UCSD-AML1 (cell line): ENCODE measurements around the gene TPPP3.

Experiments used
- DNase-seq: peaks from one replicate; lab custom pipeline; 2025; ENCODE audit not compliant: unreplicated experiment; lab: John Stamatoyannopoulos, UW

TPPP3 gene

DNA sequence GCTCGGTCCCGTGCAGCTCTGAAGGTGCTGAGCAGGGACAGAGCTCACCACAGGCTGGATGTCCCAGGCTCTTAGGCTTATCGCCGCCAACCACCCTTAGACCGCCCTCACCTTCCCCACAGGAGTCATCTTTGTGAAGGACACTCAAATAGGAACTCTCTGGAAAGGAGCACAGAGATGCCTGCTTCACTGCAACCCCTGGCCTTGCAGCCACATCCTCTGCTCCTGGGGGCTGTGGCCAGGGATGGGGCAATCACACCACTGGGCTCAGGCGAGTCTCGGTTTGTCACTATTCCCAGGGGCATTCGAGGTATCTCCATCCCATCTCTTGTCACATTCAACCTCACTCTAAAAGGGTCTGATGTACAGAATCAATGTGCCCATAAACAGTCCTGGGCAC, 12.0 kb upstream of the TPPP3 start:
- DNase-seq = no peak

DNA sequence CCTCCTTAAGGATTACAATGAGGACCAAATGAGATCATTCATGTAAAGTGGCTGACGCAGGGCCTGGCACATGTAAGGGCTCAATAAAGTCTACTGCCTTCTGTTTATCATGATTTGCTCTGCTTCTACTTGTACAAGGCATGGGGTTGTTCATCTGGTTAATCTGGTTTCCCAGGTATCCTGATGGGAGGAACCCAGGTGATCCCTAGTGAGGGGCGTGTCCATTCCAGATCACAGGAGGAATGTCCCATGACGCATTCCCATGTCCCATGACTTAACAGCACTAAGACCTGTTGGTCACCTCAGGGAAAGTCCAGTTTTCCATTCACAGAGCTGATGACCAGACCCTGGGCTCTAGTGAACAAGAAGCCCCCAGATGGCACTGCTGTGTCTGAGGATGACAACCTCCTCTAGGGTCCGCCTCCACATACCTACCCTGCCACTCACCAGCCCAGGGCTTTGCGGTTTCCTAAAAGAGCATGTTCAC, 11.5 kb upstream of the TPPP3 start:
- DNase-seq = no peak

DNA sequence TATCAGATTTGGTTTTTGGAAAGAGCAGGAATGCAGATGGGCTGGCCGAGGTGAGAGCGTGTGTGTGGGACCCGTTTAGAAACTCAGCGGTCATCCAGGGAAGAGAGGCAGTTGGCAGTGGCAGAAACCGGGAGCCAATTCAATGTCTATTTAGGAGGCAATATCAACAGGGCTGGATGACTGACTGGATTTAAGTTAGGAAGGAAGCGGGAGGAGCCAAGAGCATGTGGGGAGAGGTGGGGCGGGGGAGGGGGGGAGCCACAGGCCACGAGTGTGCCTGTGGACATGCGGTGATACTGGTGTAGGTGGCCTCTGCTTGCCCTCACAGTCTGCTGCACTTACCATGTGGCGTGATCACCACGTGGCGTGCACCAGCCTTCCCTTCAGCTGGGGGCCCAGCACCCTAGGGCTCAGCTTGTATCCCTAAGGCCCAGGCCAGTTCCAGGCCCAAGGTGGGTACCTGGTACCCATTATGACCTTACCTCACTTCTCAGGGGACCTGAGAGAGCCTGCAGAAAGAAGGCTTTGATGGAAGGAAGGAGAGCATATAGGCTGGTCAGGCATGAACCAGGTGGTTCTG, 10.8 kb upstream of the TPPP3 start:
- peak; percentile 28 for DNase-seq

DNA sequence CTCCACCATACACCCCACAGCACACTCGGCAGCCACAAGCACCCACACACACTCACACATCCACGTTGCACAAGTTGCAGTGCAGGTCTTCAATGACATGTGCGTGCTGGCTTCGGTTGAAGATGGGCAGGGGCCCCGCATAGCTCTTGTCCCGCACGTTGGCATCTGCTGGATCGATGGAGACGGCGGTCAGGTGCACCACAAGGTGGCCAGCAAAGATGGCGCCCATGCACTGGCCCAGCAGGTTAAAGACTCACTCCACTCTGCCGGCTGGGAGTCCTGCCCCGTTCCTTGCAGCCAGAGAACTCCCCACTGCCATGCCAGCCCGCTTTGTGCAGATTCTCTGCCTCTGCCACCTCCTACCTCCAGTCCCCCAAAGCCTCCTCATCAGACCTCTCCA, 7.6 kb upstream of the TPPP3 start:
- no peak for DNase-seq

DNA sequence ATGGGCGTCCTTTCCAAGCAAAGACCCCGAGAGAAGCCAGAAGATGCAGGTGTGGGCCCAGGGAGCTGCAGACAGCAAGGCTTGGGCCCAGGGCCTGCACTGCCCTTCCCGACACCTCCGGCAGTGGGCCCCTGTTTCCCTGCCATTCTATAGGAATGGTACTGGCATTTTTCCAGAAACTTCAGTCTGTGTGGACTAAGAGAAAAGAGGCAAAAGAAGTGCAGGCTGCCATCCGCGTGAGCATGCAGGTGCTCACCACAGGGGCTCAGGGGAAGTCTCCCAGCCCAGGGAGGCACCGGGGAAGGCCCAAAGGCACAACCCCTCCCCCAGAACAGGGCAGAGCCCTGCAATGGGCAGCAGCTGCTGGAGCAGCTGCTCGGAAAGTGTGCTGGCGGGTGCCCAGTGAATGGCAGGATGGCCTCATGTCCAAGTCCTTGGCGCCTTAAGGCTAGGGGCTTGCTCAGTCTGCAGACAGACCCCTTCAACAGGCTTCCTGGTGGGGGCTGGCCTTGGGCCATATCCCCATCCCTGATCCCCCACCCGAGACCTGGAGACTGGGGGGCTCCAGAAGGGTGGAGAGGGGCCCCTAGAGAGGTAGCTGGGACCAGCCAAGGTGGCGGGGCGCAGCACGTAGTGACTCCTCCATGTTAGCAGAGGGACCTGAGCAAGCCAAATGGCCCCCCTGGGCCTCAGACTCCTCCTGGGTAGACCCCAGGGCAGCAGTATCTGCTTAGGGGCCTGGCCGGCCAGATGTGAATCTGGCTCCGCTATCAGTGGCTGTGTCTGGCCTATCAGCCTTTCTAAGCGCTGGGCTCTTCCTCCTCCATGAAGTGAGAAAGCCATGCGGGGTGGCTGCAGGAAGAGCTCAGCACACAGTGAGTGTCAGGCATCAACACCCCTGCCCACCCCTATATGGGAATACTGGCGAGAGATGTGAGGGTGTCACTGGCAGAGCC, 6.7 kb upstream of the TPPP3 start:
- no peak for DNase-seq

DNA sequence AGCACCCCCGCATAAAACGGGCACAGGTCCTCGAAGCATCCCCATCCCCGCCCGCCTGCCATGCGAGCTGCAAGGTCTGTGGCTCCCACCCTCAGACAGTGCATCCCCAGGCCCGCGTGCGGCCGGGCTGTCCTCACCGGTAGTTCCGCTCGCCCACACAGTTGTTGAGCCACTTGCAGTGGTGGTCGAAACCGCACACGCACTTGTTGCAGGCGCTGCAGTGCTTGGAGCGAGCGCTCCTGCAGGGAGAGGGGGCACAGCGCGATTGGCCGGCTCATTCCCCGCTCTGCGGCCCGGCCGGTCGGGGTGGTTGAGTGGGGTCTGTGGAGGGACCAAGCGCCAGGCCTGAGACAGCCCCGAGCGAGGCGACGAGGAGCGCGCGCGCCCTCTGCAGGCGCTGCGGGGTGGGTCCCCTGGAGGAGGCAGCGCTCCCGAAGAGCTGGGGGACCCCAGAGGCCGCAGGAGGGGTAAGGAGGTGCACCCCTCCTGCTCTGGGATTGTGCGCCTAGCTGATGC, 6.0 kb upstream of the TPPP3 start:
- DNase-seq = peak; percentile 44

DNA sequence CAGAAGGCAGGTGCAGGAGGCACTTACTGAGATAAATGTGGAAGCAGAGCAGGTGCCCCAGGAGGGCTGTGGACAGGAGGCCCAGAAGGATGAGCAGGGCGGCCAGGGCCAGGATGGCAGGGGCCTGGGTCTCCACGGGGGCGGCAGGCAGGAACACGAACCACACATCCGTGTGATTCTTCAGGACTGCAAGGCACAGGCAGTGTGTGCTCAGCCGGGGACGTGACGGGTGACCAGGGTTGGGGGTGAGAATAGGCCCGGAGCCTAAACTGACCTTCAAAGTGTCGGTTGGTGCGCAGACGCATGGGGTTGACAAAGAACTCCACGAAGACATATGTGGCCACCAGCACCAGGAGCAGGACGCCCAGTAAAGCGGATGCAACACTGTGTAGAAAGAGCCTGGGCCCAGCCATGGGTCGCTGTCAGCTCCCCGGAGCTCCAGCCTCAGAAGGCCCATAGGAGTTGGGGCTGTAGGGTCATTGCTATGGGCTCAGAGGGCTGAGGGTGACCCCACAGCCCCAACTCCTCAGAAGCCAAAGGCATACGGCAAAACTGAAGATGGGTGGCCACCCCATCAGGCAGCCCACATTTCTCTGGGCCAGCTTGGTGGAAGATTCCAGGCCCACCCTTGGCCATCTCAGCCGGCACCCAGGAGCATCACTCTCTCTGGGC, 5.4 kb upstream of the TPPP3 start:
- no peak for DNase-seq

DNA sequence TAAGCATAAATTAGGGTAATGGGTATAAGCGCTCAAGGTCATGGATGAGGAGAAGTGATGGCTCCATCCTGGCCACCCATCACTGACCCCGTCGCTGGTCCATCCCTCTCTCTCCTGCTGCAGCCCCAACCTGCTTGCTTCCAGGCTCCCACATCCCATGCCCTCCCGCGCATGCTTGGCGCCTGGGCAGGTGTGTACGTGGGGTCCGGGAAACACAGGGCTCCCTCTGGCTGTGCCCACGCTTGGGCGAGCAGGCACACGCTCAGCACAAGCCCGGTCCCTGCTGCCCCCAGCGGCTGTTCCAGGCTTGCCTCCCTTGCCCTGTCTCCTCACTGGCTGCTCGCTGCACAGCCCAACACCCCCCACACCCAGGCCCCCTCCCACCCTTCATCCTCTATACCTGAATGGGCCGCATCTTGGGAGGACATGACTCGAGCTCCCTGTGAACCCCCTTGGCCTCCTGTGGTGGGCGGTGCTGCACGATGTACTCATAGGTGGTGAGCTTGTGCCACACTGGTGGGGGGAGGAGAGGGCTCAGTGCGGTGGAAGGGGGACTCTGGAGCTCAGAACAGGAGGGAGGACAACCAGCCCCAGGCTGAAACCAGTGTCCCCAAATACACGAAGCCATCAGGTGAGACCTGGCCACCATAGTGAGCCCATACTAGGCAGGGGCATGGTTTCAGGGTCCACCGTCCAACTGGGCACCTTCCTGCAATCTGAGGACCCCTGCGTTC, 4.7 kb upstream of the TPPP3 start:
- no peak for DNase-seq

DNA sequence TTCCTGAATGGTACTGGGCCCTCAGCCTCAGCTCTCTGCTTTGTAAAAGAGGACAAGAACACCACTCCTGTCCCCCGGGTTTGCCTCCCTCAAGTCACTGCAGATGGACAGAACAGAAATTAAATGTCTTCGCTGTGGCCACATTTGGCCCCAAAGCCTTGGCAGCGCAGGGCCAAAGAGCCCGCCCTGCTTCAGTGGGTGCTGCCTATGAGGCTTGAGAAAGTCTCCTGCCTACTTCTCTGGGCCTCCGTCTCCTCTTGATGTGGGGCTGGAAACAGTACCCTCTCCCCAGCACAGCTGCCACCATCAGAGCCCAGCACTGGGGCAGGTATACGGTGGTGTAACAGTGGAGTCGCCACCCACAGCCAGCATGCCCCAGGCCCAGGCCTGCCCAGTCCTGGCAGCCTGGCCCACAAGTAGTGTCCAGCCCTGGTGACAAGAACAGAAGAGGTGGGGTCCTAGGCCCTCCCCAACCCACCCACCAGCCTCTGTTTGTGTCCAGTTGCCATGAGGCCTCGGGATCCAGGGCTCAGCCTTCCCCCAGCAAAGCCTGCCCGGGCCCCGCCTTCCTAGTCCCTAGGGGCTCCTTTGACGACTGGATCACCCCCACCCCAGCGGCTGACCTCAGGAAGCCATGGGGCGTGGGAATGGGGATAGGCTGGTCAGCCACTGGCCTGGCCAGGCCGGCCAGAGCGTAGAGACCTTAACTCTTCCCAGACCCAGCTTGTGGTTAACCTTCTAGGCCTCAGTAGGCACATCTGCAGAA, 3.9 kb upstream of the TPPP3 start:
- DNase-seq = no peak

DNA sequence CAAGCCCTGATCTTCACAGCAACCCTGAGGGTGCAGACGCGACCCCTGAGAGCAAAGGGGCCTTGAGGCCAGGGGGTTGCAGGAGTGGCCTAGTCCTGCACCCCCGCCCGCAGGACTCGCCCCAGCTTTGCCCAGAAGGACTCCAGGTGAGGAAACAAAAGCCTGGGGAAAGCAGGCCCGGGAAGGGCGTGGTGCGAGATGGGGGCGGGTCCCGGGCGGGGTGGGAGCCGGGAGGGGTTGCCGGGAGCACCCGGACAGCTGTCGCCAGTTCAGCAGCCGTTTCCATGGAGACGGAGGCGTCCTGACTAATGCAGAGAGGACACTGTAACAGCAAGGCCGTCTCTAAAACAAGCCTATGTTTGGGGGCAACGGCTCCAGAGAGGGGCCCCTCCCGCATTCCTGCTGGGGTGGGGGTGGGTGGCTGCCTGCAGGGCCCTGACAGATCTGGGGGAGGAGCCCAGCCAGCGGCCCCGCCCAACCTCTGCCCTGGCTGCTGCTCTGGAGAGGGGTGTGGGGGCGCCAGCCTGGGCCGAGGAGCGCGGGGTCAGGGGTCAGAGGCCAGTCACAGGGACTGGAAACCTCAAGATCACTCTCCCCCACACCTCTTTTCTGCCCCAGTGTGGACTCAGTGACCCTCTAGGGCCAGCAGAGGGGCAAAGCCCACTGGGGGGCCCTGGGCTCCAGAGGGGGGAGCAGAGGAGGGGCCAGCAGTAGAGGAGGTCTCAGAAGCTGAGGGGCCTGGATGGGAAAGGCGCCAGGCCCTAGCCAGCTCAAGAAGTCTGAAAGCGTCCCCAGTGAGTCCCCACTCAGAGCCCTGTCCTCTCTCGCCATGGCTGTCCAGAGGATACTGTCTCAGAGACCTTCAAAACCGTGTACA, 3.1 kb upstream of the TPPP3 start:
- no peak for DNase-seq

DNA sequence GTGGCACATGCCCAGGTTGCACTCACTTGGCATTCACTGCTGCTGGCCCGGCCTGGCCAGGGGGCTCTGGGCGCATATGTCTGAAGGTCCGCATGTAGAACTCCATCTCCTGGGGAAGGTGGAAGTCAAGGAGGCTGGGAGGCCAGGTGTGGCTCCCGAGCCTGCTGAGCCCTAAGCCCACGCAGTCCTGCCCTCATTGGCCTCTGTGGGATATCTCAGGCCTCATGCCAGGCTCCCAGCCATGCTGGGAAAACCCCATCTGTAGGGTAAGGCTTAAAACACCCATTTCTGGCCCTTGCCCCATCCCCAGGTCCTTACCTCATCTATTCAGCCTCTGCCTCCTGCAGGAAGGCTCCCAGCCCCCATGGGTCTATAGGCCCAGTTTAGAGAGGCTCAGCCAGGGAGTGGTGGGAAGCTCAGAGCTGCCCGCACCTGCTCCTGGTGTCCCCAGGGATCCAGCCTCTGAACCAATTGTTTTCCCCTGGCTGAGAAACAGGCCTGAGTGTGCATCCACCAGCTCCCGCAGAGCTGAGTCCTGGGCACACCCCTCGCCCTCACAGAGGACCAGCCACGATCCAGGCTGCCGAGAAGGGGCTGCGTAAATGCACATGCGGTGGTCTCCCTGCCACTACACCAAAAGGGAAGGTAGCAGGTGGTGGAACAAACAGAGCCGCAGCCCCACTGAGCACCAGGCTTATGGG, 2.3 kb upstream of the TPPP3 start:
- DNase-seq = no peak

DNA sequence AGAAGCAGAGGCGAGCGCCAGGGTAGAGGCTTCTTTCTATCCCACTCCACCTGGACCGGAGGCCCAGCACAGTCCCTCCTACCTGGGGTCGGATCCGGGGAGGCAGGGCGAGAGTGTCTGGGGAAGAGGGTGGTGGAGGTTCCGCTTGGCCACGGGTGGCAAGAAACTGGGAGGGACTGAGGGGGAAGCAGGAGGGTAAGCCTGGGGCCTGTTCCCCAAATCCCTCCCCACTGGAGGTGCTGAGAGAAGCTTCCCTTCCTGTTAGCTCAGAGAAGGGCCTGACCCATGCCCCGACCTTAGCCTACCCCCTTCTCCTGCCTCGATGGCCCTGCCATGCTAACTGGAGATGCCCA, 1.8 kb upstream of the TPPP3 start:
- no peak for DNase-seq

DNA sequence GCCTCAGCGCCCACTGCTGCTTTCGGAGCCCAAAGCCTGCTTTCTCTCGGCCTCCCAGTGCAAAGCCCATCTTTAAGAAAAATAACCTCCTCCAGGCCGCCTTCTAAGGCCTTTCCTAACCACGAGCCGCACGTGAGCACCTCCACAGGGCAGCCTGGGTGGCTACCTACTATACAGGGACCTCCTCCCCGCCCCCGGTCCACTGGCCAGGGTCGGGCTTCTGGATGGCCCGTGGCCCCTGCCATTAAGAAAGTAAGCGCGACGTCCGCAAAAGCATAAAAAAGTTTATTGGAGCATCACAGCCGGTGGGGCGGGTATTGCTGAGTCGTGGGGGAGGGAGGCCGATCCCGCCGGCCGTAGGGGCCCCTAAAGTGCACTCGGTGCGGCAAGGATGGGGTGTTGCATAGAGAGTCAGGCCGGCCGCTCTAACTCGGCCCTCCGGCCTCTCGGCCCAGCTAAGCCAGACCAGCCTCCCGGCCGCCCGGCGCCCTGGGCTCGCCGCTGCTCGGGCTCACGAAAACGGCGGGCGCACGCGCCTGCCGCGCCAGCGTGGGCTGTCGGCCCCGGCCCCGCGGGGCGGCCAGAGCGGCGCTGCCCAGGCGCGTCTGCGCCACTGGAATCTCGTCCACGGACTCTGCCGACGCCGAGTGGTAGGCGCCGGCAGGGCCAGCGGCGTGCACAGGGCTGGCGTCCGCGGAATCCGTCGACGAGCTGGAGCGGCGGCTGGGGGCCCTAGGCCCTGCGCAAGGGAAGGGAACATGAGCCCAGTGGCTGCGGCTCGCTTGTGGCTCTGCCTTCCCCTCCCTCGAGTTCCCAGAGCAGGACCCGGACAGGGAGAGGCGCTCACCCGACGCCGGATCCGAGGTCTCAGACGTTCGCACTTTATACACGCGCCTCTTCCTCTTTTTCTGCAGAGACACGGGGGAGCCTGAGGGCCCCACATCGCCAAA, 1.1 kb upstream of the TPPP3 start:
- no peak for DNase-seq

DNA sequence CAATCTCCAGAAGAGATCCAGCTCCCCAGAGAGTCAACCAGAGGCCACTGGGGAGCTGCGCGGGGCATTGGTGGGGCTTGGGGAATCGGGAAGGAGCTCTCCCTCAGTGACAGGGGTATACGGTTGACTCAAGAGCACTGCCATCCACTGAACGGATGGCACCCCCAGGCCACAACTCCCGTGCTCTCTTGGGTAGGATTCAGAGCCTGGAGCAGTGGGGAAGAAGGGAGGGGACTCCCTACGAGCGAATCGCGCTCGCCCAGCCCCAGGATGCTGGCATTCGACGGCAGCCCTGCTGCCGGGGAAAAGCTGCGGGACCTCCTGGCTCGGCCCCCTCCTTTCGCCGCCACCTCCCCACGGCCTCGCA, 473 bp upstream of the TPPP3 start:
- DNase-seq = no peak

DNA sequence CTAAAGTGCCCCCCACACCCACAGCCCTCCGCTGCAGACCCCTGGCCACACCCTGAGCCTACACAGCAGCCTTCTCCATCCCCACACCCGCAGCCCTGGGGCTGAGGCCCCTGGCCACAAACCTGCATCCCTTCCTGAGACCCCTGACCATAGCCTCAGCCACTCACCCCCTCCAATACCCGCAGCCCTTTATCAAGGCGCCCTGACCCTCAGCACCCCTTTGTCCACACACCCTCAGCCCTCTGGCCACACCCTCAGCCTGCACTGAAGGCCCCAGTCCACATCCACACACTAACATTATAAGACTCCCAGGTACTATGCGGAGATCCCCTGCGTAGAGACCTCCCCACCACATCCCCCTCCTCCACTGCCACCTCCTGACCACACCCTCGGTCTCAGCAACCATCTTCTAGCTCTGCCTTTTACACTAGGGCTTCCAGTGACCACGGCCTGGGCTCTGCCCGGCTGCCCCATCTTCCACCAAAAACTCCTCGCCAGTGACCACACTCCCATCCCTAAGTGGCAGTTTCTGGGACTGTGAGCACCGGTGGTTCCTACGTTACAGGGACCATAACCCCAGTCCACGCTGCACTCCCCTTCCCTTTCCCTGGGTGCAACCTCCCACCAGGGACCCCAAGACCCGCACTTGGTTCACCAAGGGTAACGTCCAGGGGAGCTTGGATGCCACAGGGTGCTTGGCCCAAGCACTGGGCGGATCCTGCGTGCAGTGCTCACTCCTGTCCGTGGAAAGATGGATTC, 818 bp downstream of the TPPP3 start:
- no peak for DNase-seq

DNA sequence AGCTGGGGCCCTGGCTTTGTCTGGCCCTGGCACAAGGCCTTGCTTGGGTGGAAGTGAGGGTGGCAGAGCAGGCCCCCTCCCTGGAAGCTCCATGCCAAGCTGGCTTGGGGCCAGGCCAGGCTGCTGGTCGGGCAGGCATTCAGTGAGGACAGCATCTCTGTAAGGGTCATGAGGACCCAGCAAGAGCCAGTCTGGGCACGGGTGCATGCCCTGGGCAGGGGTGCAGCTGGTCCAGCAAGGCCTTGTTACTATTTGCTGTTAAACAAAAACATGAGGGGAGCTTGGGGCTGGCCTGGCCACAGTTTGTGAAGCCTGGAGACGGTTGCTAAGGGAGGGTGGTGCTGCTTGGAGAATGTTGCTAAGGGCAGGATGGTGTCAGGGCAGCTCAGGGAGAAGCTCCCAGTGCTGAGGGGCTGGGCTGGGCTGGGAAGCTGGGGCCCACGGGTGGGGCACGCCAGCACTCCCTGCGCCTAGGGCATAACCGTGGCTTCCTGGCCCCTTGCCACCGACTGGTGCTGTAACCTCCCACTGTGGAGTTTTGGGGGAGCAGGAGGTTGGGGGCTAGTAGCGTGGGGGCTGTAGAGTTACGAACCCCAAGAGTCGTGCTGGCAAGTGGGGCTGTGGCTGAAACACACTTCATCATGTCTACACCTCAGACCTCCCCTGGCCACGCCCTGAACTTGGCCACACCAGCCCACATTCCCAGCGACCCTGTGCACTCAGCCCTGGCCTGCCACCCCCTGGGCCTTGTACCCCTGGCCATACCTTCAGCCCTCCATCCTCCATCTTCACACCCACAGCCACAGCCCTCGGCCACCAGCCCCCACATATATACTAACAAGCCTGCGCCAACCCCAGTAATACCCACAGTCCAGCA, 1.6 kb downstream of the TPPP3 start:
- no peak for DNase-seq
